PC-3 (cell line): ENCODE results near the gene PLVAP. TPM values are rescaled to one million over a fixed set of nuclear protein-coding genes. Genes with fewer than 3 reads are reported as not detected.

ENCODE experiments used
- ATAC-seq: fragments of 200-7000 bp; cut with Tn5 transposase; 2 replicates; pipeline ENCODE4 v1.9.1; 2020; ENCODE audit warnings: mild to moderate bottlenecking, moderate library complexity
- BruUV-seq: library from RNA; stranded (reverse); fragments of 400-500 nt; replicated peaks from 2 replicates; lab custom pipeline; 2021; lab: Mats Ljungman, UMichigan
- CTCF ChIA-PET: fragments of 300-600 bp; sonication (Branson Sonifier 250); formaldehyde crosslinking; loops from one replicate; lab custom pipeline; 2022; ENCODE audit warnings: antibody characterized with exemption; lab: Charles Lee
- POLR2A ChIA-PET: fragments of 300-600 bp; sonication (Branson Sonifier 250); formaldehyde crosslinking; loops from one replicate; lab custom pipeline; 2022; ENCODE audit warnings: antibody characterized with exemption; ENCODE audit not compliant: unreplicated experiment; lab: Charles Lee
- DNase-seq: peaks from one replicate; pipeline ENCODE4 v3.0.0-alpha.2; 2015
- H2AFZ ChIP-seq: fragments of 300-600 bp; sonication (generic); 2 replicates; pipeline ENCODE4 v1.6.0; 2016; ENCODE audit warnings: antibody characterized with exemption, low read length
- H3F3A ChIP-seq: fragments of 300-600 bp; sonication (generic); one replicate; pipeline ENCODE4 v1.6.0; 2017; ENCODE audit warnings: antibody characterized with exemption, low read length, control low read depth, mild to moderate bottlenecking; ENCODE audit not compliant: unreplicated experiment
- H3K27ac ChIP-seq: fragments of 300-600 bp; sonication (generic); 2 replicates; pipeline ENCODE4 v1.5.1; 2016; ENCODE audit warnings: mild to moderate bottlenecking, low read length
- H3K27me3 ChIP-seq: fragments of 300-600 bp; sonication (generic); 2 replicates; pipeline ENCODE4 v1.6.1; 2016; ENCODE audit warnings: low read length, mixed read lengths
- H3K36me3 ChIP-seq: fragments of 300-600 bp; sonication (generic); 2 replicates; pipeline ENCODE4 v1.6.1; 2016; ENCODE audit warnings: low read depth, mixed run types, low read length, mixed read lengths
- H3K4me1 ChIP-seq: fragments of 300-600 bp; sonication (generic); 2 replicates; pipeline ENCODE4 v1.5.1; 2016; ENCODE audit warnings: low read length; ENCODE audit not compliant: insufficient read depth
- H3K4me2 ChIP-seq: fragments of 300-600 bp; sonication (generic); 2 replicates; pipeline ENCODE4 v1.6.0; 2016; ENCODE audit warnings: low read length
- H3K4me3 ChIP-seq: fragments of 300-600 bp; sonication (generic); 2 replicates; pipeline ENCODE4 v1.5.1; 2016; ENCODE audit warnings: mild to moderate bottlenecking, low read length, mixed read lengths
- H3K79me2 ChIP-seq: fragments of 300-600 bp; sonication (generic); 2 replicates; pipeline ENCODE4 v1.6.1; 2017; ENCODE audit warnings: low read length, mixed read lengths
- H3K9ac ChIP-seq: fragments of 300-600 bp; sonication (generic); 2 replicates; pipeline ENCODE4 v1.6.0; 2016; ENCODE audit warnings: mild to moderate bottlenecking, low read length
- H3K9me2 ChIP-seq: fragments of 300-600 bp; sonication (generic); replicated peaks from 2 replicates; pipeline ENCODE4 v1.6.1; 2016; ENCODE audit warnings: mixed run types, low read length, mixed read lengths
- H3K9me3 ChIP-seq: fragments of 300-600 bp; sonication (generic); 2 replicates; pipeline ENCODE4 v1.6.1; 2016; ENCODE audit warnings: low read length, mixed read lengths
- H4K20me1 ChIP-seq: fragments of 300-600 bp; sonication (generic); 2 replicates; pipeline ENCODE4 v1.6.1; 2016; ENCODE audit warnings: low read length, mixed read lengths
- EZH2 ChIP-seq: fragments of 300-600 bp; sonication (generic); IDR thresholded peaks from one replicate; pipeline ENCODE4 v1.6.1; 2017; ENCODE audit warnings: antibody characterized with exemption, mild to moderate bottlenecking, low read length; ENCODE audit not compliant: unreplicated experiment
- EZH2phosphoT487 ChIP-seq: fragments of 300-600 bp; sonication (generic); IDR thresholded peaks from 2 replicates; pipeline ENCODE4 v1.6.1; 2018; ENCODE audit warnings: mild to moderate bottlenecking, antibody characterized with exemption, low read length, borderline replicate concordance
- intact Hi-C: fragments of 100-400 bp; cut with micrococcal nuclease; formaldehyde crosslinking; loops from 2 replicates; pipeline ENCODE4 v1.9.0; 2023
- total RNA-seq: library from RNA; depleted of rRNA; stranded (reverse); fragments of >200 nt; gene quantifications from 2 replicates; pipeline ENCODE4 v1.2.3, GENCODE V29; 2014
- TF ChIP-seq, protein P1 (sequence below): fragments of 300-600 bp; sonication (generic); conservative IDR thresholded peaks from 2 replicates; pipeline ENCODE4 v1.5.1; 2017; ENCODE audit warnings: antibody characterized with exemption, low read depth, mild to moderate bottlenecking, low read length

The PLVAP gene
- total RNA-seq, 1 experiment from 2014 or later: not detected

GRCh38 chr19:17339088-17339741, 37.9 kb downstream of the PLVAP start:
- Histone ChIP-seq H3K9me3 (no peaks in the 10 kb centered on the region), H3K9me2 (no peaks in the 10 kb centered on the region), H2AFZ (no peak overlapping the region), H3F3A (no peaks in the 10 kb centered on the region), H3K36me3 (peaks cover 11% of the 10 kb centered on the region; the same call in 1 of the 2 replicates), H3K27me3 (no peaks in the 10 kb centered on the region), H3K79me2 (peaks cover 30% of the 10 kb centered on the region), H3K9ac (no peak overlapping the region), H3K4me1 (peaks cover 18% of the 10 kb centered on the region), H3K27ac (no peak overlapping the region), H4K20me1 (no peaks in the 10 kb centered on the region), H3K4me3 (0 out of 2 replicates have a peak overlapping the region, but pooled peaks have one; percentile 86), H3K4me2 (peak overlapping the region; percentile 93)
- TF ChIP-seq EZH2: no peak
- no peak for TF ChIP-seq EZH2phosphoT487
- TF ChIP-seq, protein P1, sequence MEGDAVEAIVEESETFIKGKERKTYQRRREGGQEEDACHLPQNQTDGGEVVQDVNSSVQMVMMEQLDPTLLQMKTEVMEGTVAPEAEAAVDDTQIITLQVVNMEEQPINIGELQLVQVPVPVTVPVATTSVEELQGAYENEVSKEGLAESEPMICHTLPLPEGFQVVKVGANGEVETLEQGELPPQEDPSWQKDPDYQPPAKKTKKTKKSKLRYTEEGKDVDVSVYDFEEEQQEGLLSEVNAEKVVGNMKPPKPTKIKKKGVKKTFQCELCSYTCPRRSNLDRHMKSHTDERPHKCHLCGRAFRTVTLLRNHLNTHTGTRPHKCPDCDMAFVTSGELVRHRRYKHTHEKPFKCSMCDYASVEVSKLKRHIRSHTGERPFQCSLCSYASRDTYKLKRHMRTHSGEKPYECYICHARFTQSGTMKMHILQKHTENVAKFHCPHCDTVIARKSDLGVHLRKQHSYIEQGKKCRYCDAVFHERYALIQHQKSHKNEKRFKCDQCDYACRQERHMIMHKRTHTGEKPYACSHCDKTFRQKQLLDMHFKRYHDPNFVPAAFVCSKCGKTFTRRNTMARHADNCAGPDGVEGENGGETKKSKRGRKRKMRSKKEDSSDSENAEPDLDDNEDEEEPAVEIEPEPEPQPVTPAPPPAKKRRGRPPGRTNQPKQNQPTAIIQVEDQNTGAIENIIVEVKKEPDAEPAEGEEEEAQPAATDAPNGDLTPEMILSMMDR: no peak
- BruUV-seq: no TSS peak
- ATAC-seq (no peak), DNase-seq (no peak)
- intact Hi-C loops: no loop called here
- ChIA-PET CTCF (no interaction called here), POLR2A (interaction anchor here (0.6 kb wide), 1 partner anchor 80 kb away, joined by 4 read pairs; the partner anchor contains the start of gene MVB12A)

DNA sequence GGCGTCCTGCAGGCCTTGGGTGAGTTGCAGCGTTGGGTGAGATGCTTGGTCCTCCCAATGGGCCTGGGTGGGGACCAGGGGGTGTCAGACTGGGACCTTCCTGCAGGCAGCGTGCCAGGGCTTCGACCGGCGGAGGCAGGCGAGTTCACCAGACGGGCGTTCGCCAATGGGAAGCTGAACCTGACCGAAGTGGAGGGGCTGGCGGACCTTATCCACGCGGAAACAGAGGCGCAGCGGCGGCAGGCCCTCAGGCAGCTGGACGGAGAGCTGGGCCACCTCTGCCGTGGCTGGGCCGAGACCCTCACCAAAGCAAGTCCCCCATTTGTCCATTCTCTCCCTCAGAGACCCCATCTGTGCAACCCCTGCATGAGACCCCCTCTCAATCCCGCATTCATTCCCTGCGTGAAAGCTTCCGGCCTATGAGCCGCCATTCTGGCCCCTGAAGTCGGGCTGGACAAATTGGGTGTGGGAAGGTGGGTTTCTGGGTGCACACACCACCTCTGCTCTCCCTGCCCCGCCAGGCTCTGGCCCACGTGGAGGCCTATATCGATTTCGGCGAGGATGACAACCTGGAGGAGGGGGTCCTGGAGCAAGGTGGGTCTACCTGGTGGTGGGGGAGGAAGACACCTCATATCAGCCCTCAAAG, 38.6 kb downstream of the PLVAP start:
- H3K27ac ChIP-seq: no peak overlapping the region

More for the DNA sequence above, 38.6 kb downstream of the PLVAP start:
- Histone ChIP-seq H3K4me3 (peak overlapping the region; percentile 86), H2AFZ (no peak overlapping the region), H3K9ac (peak overlapping the region; percentile 95), H3K27me3 (no peaks in the 10 kb centered on the region), H3K4me2 (peak overlapping the region; percentile 93), H3K9me3 (no peaks in the 10 kb centered on the region), H3K36me3 (peaks cover 11% of the 10 kb centered on the region; the same call in 1 of the 2 replicates), H3K9me2 (no peaks in the 10 kb centered on the region), H4K20me1 (no peaks in the 10 kb centered on the region), H3F3A (no peaks in the 10 kb centered on the region), H3K4me1 (peaks cover 18% of the 10 kb centered on the region), H3K79me2 (peaks cover 30% of the 10 kb centered on the region)
- intact Hi-C loops: no loop called here
- ChIA-PET POLR2A (no interaction called here), CTCF (interaction anchor here (0.6 kb wide), 1 partner anchor 34 kb away, joined by 3 read pairs; no protein-coding TSS in a partner anchor)
- ATAC-seq (no peak), DNase-seq (no peak)
- no TSS peak for BruUV-seq
- TF ChIP-seq EZH2 (no peak), EZH2phosphoT487 (no peak)
- TF ChIP-seq, protein P1: no peak
